Measurements from ENCODE around the gene SLC8A3. TPM values are rescaled to one million over a fixed set of nuclear protein-coding genes. Genes with fewer than 3 reads are reported as not detected.

Gene SLC8A3
- total and polyA plus RNA-seq, 2 of the 13 experiments (the other 11 are each of a cell fraction or from before 2014, with no cell fraction given), result 0.01 to 0.02 TPM

- TF ChIP-seq, protein P1, sequence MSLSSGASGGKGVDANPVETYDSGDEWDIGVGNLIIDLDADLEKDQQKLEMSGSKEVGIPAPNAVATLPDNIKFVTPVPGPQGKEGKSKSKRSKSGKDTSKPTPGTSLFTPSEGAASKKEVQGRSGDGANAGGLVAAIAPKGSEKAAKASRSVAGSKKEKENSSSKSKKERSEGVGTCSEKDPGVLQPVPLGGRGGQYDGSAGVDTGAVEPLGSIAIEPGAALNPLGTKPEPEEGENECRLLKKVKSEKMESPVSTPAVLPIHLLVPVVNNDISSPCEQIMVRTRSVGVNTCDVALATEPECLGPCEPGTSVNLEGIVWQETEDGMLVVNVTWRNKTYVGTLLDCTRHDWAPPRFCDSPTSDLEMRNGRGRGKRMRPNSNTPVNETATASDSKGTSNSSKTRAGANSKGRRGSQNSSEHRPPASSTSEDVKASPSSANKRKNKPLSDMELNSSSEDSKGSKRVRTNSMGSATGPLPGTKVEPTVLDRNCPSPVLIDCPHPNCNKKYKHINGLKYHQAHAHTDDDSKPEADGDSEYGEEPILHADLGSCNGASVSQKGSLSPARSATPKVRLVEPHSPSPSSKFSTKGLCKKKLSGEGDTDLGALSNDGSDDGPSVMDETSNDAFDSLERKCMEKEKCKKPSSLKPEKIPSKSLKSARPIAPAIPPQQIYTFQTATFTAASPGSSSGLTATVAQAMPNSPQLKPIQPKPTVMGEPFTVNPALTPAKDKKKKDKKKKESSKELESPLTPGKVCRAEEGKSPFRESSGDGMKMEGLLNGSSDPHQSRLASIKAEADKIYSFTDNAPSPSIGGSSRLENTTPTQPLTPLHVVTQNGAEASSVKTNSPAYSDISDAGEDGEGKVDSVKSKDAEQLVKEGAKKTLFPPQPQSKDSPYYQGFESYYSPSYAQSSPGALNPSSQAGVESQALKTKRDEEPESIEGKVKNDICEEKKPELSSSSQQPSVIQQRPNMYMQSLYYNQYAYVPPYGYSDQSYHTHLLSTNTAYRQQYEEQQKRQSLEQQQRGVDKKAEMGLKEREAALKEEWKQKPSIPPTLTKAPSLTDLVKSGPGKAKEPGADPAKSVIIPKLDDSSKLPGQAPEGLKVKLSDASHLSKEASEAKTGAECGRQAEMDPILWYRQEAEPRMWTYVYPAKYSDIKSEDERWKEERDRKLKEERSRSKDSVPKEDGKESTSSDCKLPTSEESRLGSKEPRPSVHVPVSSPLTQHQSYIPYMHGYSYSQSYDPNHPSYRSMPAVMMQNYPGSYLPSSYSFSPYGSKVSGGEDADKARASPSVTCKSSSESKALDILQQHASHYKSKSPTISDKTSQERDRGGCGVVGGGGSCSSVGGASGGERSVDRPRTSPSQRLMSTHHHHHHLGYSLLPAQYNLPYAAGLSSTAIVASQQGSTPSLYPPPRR (CRISPR knock-in tag; IDR thresholded peaks at IDR 0.05; ENCODE audit: borderline replicate concordance), result 0 out of 2 replicates have a peak, but pooled peaks have one; percentile 33
- TF ChIP-seq ZNF10 (CRISPR knock-in tag; IDR thresholded peaks at IDR 0.05; ENCODE audit: borderline replicate concordance, low read depth) (no peak), GATAD2A (CRISPR knock-in tag; IDR thresholded peaks at IDR 0.05) (peak; percentile 14; the same call in 1 of the 2 replicates), NFAT5 (CRISPR knock-in tag; IDR thresholded peaks at IDR 0.05) (no peak), FOXA3 (CRISPR knock-in tag; IDR thresholded peaks at IDR 0.05) (peak; percentile 24), ZFX (CRISPR knock-in tag; IDR thresholded peaks at IDR 0.05; ENCODE audit: low read depth) (peak; percentile 38), MIER2 (CRISPR knock-in tag; IDR thresholded peaks at IDR 0.05) (no peak), ZNF354B (CRISPR knock-in tag; IDR thresholded peaks at IDR 0.05) (no peak), LCORL (IDR thresholded peaks at IDR 0.05) (no peak), LCORL (CRISPR knock-in tag; IDR thresholded peaks at IDR 0.05) (peak; percentile 43; the same call in 1 of the 2 replicates), EZH2 (conservative IDR thresholded peaks at IDR 0.05; ENCODE audit: low read depth, low read length) (no peak), KDM6A (CRISPR knock-in tag; IDR thresholded peaks at IDR 0.05; ENCODE audit: low read depth) (0 out of 2 replicates have a peak, but pooled peaks have one; percentile 21), MAF1 (CRISPR knock-in tag; IDR thresholded peaks at IDR 0.05; ENCODE audit: borderline replicate concordance) (no peak)
- TF ChIP-seq, protein P2, sequence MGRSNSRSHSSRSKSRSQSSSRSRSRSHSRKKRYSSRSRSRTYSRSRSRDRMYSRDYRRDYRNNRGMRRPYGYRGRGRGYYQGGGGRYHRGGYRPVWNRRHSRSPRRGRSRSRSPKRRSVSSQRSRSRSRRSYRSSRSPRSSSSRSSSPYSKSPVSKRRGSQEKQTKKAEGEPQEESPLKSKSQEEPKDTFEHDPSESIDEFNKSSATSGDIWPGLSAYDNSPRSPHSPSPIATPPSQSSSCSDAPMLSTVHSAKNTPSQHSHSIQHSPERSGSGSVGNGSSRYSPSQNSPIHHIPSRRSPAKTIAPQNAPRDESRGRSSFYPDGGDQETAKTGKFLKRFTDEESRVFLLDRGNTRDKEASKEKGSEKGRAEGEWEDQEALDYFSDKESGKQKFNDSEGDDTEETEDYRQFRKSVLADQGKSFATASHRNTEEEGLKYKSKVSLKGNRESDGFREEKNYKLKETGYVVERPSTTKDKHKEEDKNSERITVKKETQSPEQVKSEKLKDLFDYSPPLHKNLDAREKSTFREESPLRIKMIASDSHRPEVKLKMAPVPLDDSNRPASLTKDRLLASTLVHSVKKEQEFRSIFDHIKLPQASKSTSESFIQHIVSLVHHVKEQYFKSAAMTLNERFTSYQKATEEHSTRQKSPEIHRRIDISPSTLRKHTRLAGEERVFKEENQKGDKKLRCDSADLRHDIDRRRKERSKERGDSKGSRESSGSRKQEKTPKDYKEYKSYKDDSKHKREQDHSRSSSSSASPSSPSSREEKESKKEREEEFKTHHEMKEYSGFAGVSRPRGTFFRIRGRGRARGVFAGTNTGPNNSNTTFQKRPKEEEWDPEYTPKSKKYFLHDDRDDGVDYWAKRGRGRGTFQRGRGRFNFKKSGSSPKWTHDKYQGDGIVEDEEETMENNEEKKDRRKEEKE (IDR thresholded peaks at IDR 0.05), result no peak
- TF ChIP-seq, protein P3, sequence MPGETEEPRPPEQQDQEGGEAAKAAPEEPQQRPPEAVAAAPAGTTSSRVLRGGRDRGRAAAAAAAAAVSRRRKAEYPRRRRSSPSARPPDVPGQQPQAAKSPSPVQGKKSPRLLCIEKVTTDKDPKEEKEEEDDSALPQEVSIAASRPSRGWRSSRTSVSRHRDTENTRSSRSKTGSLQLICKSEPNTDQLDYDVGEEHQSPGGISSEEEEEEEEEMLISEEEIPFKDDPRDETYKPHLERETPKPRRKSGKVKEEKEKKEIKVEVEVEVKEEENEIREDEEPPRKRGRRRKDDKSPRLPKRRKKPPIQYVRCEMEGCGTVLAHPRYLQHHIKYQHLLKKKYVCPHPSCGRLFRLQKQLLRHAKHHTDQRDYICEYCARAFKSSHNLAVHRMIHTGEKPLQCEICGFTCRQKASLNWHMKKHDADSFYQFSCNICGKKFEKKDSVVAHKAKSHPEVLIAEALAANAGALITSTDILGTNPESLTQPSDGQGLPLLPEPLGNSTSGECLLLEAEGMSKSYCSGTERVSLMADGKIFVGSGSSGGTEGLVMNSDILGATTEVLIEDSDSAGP (CRISPR knock-in tag; IDR thresholded peaks at IDR 0.05; ENCODE audit: borderline replicate concordance), result no peak
Measured at GRCh38 chr14:70002589-70003346, 186.0 kb downstream of the SLC8A3 start (continued).
